IPS-18a (cell line): ENCODE measurements around the gene INPP5B.
"Not testable (repeated sequence)": the region's sequence is repeated elsewhere in the genome, so short reads cannot be mapped to it uniquely, and the experiment has no call there.

Experiments used
- H3K27ac ChIP-seq: one replicate; pipeline ENCODE4 v1.5.1; 2013; ENCODE audit warnings: low read length
- H3K27me3 ChIP-seq: one replicate; pipeline ENCODE4 v1.6.1; 2013; ENCODE audit warnings: mild to moderate bottlenecking, low read length; ENCODE audit not compliant: control insufficient read depth, insufficient read depth
- H3K36me3 ChIP-seq: one replicate; pipeline ENCODE4 v1.6.1; 2013; ENCODE audit warnings: low read depth, low read length; ENCODE audit not compliant: control insufficient read depth
- H3K4me1 ChIP-seq: one replicate; pipeline ENCODE4 v1.6.1; 2013; ENCODE audit warnings: low read depth, low read length; ENCODE audit not compliant: control insufficient read depth
- H3K4me3 ChIP-seq: one replicate; pipeline ENCODE4 v1.5.1; 2013; ENCODE audit warnings: low read length
- H3K9ac ChIP-seq: one replicate; pipeline ENCODE4 v1.6.1; 2013; ENCODE audit warnings: mild to moderate bottlenecking, low read length, moderate library complexity
- H3K9me3 ChIP-seq: one replicate; pipeline ENCODE4 v1.6.1; 2013; ENCODE audit warnings: low read depth, low read length; ENCODE audit not compliant: control insufficient read depth

Gene INPP5B

DNA sequence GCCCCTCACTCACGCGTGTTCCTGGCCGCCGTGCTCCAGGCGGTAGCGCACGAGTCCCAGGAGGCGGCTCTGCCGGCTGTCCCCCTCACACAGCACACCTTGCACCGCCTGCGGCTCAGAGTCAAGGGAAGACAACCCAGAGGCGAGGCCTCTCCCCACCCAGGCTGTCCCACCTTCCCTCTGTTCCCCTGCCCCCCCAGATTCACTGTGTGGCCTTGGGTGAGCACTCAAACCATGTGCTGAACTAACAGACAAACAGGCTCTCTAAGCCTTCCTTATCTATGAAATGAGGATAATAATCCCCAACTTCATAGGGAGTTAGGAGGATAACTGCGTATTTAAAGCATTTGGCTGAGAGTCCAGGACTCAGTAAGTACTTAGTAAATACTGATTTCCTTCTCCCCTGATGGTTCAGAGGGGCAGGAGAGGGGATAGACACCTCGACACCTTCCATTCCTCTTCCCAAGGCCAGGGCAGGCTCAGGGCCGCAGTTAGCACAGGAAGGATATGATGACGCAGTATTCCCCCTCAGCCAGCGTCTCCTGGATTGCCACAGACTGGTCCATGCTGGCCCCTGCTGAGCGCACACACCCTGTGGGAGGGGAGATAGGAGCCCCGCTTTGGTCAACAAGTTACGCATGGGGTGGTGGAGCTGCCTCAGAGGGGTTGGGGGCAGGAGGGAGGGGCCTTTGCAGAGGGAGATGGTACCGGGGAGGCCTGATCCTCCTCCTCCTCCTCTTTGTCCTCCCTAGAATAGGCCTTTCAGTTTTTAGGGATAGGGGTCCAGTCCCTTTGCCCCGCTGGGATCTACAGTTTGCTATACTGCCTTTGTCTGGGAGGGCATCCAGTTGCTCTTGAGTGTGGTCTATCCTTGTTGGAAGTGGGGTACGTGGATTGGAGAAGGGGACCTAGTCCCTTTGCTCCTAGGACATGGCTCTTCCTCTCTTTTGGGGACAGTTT, 830 bp downstream of the INPP5B start:
- no peaks in the 10 kb centered on the region for H3K4me1 ChIP-seq
- no peak overlapping the region for H3K27ac ChIP-seq
- H3K9me3 ChIP-seq, result no peaks in the 10 kb centered on the region
- no peaks in the 10 kb centered on the region for H3K36me3 ChIP-seq
- peak overlapping the region; percentile 58 for H3K9ac ChIP-seq
- peak overlapping the region; percentile 75 for H3K4me3 ChIP-seq
- H3K27me3 ChIP-seq, result no peaks in the 10 kb centered on the region

DNA sequence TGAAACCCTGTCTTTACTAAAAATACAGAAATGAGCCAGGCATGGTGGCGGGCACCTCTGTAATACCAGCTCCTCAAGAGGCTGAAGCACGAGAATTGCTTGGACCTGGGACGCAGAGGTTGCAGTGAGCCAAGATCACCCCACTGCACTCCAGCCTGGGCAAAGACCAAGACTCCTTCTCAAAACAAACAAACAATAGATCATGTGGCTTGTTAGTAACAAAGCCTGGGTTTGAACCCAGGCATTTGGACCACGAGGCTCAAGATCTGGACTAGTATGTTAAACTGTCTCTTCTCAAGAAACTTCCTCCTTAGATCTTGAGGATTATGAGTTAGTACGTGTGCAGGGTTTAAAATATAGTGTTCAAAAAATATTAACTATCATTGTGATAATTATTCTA, 1.6 kb downstream of the INPP5B start:
- Histone ChIP-seq H3K27ac (no peak overlapping the region), H3K9ac (no peak overlapping the region), H3K9me3 (no peaks in the 10 kb centered on the region), H3K36me3 (no peaks in the 10 kb centered on the region), H3K4me1 (no peaks in the 10 kb centered on the region), H3K4me3 (no peak overlapping the region), H3K27me3 (no peaks in the 10 kb centered on the region)

DNA sequence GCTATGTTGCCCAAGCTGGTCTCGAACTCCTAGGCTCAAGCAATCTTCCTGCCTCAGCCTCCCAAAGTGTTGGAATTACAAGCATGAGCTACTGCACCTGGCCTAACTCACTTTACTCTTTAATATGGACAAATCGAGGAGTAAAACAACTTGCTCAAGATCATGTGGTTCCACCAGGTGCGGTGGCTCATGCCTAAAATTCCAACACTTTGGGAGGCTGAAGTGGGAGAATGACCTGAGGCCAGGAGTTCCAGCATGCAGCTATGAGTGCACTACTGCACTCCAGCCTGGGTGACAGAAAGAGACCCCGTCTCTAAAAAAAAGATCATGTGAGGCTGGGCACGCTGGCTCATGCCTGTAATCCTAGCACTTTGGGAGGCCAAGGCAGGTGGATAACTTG, 2.0 kb downstream of the INPP5B start:
- Histone ChIP-seq H3K4me3 (no peak overlapping the region), H3K9ac (no peak overlapping the region), H3K4me1 (no peaks in the 10 kb centered on the region), H3K36me3 (no peaks in the 10 kb centered on the region), H3K27ac (no peak overlapping the region), H3K27me3 (no peaks in the 10 kb centered on the region), H3K9me3 (no peaks in the 10 kb centered on the region)

DNA sequence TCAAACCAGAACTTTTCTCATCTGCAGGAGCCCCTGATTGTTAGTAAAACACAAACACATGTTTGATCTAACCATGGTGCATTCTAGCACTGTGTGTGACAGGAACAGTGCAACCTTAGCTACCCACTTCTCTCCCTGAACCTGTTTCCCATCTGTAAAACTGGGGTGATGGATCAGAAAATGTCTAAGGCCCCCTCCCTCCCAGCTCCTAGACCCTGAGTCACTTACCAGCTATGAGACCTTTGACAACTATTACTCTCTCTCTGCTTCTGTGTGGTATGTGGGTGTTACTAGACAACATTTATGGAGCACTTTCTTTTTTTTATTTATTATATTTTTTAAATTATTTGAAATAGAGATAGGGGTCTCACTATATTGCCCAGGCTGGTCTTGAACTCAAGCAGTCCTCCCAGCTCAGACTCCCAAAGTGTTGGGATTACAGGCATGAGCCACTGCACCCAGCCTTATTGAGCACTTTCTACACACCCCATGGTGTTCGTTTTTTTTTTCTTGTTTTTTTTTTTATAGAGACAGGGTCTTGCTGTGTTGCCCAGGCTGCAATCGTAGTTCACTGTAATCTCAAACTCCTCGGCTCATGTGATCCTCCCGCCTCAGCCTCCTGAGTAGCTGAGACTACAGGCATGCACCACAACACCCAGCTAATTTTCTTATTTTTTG, 2.6 kb downstream of the INPP5B start:
- Histone ChIP-seq H3K36me3 (no peaks in the 10 kb centered on the region), H3K4me3 (no peak overlapping the region), H3K4me1 (no peaks in the 10 kb centered on the region), H3K9me3 (no peaks in the 10 kb centered on the region), H3K27me3 (no peaks in the 10 kb centered on the region), H3K9ac (no peak overlapping the region), H3K27ac (no peak overlapping the region)

DNA sequence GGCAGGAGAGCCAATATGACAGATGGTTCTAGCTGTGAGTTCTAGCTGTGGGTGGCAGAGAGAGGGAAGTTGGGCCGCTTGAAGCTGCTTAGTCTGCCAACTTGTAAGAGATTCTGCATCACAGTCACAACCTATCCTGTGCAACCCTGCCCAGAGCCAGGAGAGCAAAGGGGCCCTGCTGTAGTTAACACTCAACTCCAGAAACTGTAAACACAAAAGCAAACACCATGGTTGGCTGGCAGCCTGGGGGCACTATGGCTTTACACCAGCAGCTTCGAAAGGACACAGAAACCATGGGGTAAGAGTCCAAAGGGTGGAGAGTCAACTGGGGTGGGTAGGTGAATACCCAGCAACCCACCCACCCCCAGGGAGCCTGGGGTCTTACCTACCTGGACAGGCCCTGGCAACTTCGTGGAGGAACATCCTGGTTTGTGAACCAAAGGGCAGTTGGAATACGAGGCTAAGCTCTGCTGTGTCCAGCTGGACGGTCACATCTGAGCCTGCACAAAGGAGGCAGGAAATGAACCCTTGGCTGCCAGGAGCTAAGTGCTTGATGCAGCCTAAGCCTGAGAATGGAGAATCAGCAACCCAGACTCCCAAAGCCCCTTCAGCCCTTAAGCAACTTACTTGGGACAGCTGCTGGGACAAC, 6.4 kb downstream of the INPP5B start:
- Histone ChIP-seq H3K36me3 (no peaks in the 10 kb centered on the region), H3K9me3 (no peaks in the 10 kb centered on the region), H3K27me3 (no peaks in the 10 kb centered on the region), H3K4me1 (no peaks in the 10 kb centered on the region), H3K4me3 (no peak overlapping the region), H3K27ac (no peak overlapping the region), H3K9ac (no peak overlapping the region)

DNA sequence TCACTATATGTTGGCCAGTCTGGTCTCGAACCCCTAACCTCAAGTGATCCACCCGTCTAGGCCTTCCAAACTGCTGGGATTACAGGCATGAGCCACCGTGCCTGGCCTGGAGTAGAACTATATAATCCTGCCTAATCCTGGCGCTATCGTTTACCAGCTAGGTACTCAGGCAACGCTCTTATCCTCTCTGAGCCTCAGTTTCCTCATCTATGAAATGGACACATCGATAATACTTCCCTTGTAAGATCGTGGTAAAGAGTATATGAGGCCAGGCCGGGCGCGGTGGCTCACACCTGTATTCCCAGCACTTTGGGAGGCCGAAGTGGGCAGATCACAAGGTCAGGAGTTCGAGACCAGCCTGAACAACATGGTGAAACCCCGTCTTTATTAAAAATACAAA, 10.1 kb downstream of the INPP5B start:
- not testable (repeated sequence) for H3K4me3 ChIP-seq, H3K27me3 ChIP-seq, H3K9ac ChIP-seq, H3K4me1 ChIP-seq, H3K27ac ChIP-seq, H3K9me3 ChIP-seq, H3K36me3 ChIP-seq

DNA sequence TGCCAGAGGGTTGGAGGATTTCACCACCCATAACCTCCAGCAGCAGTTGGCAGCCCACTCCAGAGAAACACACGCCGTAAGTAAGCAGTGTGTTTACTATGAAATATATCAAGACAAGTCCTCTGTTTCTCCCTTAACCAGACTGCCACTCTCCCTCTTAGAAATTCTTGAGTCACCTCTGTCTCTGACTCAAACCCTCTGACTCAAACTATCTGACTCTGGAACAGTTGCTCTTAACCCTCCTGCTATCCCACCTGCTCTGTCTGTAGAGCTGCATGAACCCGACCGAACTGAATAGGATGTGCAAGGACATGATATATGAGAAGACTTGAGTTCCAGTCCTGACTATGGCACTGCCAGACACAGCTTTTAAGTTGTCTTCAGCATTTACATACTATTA, 14.1 kb downstream of the INPP5B start:
- Histone ChIP-seq H3K9me3 (no peaks in the 10 kb centered on the region), H3K4me3 (no peak overlapping the region), H3K4me1 (no peaks in the 10 kb centered on the region), H3K9ac (no peak overlapping the region), H3K36me3 (no peaks in the 10 kb centered on the region), H3K27me3 (no peaks in the 10 kb centered on the region), H3K27ac (no peak overlapping the region)

DNA sequence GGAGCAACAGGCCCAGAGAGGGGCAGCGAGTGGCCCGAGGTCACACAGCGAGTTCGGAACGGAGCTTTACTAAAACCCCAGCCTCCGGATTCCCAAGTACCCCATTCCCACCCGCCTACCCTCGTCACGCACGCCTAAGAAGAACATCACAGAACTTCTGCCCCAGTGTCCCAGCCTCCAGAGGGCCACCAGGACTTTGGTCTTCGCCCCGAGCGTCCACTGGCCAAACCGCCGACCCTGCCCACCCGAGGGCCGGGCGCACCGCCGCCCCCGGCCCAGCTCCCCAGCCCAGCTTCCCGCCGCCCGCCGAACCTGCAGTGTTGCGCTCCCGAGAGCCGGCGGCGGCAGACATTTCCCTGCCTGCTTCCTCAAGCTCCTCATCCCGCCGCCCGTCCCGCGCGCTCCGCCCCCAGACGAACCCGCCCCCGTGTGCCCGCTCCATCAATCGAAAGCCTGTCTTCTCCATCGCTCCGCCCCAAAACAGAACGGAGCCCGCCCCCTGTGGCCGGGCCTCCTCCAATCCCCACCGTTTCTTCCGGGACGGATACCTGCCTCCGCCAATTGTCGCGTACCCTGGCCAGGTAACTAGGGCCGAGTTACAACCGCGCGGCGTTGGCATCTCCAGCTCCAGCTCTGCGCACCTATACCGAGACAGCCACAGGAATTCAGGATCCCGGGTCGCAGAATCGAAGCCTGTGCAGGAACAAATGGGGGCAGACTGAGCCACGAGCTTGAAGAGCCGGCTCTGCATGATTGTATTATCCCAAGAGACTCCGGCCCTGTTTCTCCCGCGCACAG, 15.3 kb downstream of the INPP5B start:
- H3K27ac ChIP-seq, result no peak overlapping the region
- H3K9me3 ChIP-seq, result no peaks in the 10 kb centered on the region
- peak overlapping the region; percentile 94 for H3K4me3 ChIP-seq
- H3K27me3 ChIP-seq, result no peaks in the 10 kb centered on the region
- H3K36me3 ChIP-seq, result no peaks in the 10 kb centered on the region
- H3K4me1 ChIP-seq, result no peaks in the 10 kb centered on the region
- H3K9ac ChIP-seq, result peak overlapping the region; percentile 83

DNA sequence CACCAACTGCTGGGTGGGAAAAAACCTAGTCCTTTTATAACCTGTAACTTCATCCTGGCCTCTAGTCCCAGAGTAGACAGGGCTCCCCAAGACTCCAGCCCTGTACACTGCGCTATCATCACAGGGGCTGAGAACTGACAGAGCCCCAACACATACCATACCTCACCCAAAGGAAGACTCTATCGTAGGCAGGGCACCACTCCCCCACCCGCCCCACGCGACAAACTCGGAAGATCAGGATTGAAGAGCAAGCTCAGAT, 15.8 kb downstream of the INPP5B start:
- H3K9ac ChIP-seq, result peak overlapping the region; percentile 83
- peak overlapping the region; percentile 94 for H3K4me3 ChIP-seq
- H3K9me3 ChIP-seq, result no peaks in the 10 kb centered on the region
- H3K4me1 ChIP-seq, result no peaks in the 10 kb centered on the region
- H3K36me3 ChIP-seq, result no peaks in the 10 kb centered on the region
- no peak overlapping the region for H3K27ac ChIP-seq
- H3K27me3 ChIP-seq, result no peaks in the 10 kb centered on the region

DNA sequence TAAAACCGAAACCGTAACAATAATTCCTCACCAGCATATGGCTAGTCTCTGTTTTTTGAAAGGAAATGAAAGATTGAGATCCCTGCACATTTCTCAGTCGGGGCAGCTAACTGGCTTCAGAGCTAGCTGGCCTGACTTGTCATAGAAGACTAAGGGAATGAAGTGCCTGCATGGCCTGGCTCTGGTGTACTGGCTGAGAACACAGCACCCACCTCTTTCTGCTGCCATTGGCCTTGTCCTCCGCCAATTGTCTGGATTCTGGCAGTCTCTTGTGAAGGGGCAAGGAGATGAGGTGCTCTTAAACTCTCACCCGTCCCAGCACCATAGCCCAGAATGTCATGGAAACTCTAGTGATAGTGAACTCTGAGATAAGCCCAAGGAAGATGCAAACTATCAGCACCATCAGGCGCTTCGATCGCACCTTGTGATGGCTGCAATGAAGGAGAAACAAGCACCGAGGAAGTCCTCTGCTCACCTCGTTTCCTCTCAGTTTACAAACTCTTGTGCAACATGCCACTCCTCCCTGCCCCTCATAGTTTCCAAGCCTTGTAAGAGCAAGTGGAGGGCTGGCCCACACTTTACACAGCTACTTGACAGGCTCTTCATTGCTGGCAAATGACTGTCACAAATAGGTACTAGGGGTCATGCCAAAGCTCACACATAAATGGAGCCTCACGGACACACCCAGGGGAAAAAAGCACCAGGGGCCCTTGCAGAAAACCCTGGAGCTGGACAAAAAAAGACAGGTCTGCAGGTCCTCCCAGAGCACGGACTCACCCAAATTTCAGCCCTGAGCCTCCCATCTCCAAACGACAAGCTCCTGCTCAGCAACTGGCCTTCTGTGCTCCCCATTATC, 16.4 kb downstream of the INPP5B start:
- Histone ChIP-seq H3K4me1 (no peaks in the 10 kb centered on the region), H3K36me3 (no peaks in the 10 kb centered on the region), H3K4me3 (peak overlapping the region; percentile 94), H3K9ac (peak overlapping the region; percentile 83), H3K9me3 (no peaks in the 10 kb centered on the region), H3K27me3 (no peaks in the 10 kb centered on the region), H3K27ac (no peak overlapping the region)
